ENCODE data around the gene CLDND1. TPM values are rescaled to one million over a fixed set of nuclear protein-coding genes. Genes with fewer than 3 reads are reported as not detected.
A peak's percentile ranks its signal among the peaks of the same experiment; 100 is the strongest.

CLDND1 gene
- total and polyA plus RNA-seq, 10 of the 15 experiments (the other 5 are each of a cell fraction or from before 2014, with no cell fraction given) = 97.8 to 225 (median 152) TPM

DNA sequence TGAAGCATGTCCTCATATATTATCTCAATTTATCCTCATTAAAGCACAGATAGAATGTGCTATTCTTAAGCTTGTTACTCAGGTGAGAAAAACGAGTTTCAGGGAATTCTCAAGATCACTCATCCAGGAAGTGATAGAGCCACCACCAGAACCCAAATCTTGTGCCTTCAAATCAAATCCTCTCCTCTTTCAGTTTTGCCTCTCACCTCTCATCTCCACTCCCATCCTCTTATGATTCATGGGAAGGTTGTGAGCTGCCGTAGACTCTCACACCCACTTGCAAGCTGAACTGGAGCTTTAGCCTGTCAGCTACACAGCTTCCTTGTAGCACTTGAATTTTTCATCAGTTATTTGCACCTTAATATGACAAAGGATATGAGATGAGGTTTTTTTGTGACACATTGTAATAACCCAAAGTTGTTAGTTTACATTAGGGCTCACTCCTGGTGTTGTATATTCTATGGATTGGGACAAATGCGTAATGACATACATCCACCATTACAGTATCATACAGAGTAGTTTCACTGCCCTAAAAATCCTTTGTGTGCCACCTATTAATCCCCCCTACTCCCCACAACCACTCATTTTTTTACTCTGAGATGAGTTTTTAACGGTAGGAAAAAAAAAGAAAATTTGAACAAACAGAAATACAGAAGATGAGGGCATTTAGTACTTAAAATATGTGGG, 34.8 kb upstream of the CLDND1 start (continued):
- no peak for TF ChIP-seq KDM1A (IDR thresholded peaks at IDR 0.05; ENCODE audit: borderline replicate concordance)
- TF ChIP-seq, protein P1, sequence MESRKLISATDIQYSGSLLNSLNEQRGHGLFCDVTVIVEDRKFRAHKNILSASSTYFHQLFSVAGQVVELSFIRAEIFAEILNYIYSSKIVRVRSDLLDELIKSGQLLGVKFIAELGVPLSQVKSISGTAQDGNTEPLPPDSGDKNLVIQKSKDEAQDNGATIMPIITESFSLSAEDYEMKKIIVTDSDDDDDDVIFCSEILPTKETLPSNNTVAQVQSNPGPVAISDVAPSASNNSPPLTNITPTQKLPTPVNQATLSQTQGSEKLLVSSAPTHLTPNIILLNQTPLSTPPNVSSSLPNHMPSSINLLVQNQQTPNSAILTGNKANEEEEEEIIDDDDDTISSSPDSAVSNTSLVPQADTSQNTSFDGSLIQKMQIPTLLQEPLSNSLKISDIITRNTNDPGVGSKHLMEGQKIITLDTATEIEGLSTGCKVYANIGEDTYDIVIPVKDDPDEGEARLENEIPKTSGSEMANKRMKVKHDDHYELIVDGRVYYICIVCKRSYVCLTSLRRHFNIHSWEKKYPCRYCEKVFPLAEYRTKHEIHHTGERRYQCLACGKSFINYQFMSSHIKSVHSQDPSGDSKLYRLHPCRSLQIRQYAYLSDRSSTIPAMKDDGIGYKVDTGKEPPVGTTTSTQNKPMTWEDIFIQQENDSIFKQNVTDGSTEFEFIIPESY (IDR thresholded peaks at IDR 0.05) = no peak
- TF ChIP-seq, protein P2, sequence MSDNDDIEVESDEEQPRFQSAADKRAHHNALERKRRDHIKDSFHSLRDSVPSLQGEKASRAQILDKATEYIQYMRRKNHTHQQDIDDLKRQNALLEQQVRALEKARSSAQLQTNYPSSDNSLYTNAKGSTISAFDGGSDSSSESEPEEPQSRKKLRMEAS (IDR thresholded peaks at IDR 0.05; ENCODE audit: low read depth, low read length) = no peak
- TF ChIP-seq WRNIP1 (IDR thresholded peaks at IDR 0.05; ENCODE audit: borderline replicate concordance, low read depth, low read length) = no peak
- peak; percentile 34; the same call in 1 of the 2 replicates for TF ChIP-seq BMI1 (IDR thresholded peaks at IDR 0.05; ENCODE audit: borderline replicate concordance)
- TF ChIP-seq NFYA (IDR thresholded peaks at IDR 0.05; ENCODE audit: borderline replicate concordance, low read depth, low read length) = no peak
- TF ChIP-seq FOXK2 (IDR thresholded peaks at IDR 0.05) = no peak
- peak; percentile 33; the same call in 1 of the 2 replicates for TF ChIP-seq PAX5 (IDR thresholded peaks at IDR 0.05; ENCODE audit: borderline replicate concordance, low read depth, low read length)
- no peak for TF ChIP-seq RFX5 (IDR thresholded peaks at IDR 0.05; ENCODE audit: low read depth, low read length)
- TF ChIP-seq SUPT20H (IDR thresholded peaks at IDR 0.05; ENCODE audit: borderline replicate concordance, control insufficient read depth, low read depth, low read length) = no peak
- TF ChIP-seq, protein P3, sequence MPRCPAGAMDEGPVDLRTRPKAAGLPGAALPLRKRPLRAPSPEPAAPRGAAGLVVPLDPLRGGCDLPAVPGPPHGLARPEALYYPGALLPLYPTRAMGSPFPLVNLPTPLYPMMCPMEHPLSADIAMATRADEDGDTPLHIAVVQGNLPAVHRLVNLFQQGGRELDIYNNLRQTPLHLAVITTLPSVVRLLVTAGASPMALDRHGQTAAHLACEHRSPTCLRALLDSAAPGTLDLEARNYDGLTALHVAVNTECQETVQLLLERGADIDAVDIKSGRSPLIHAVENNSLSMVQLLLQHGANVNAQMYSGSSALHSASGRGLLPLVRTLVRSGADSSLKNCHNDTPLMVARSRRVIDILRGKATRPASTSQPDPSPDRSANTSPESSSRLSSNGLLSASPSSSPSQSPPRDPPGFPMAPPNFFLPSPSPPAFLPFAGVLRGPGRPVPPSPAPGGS (IDR thresholded peaks at IDR 0.05; ENCODE audit: borderline replicate concordance, insufficient read depth, low read depth, low read length, poor library complexity, severe bottlenecking) = peak; percentile 97
- TF ChIP-seq, protein P4, sequence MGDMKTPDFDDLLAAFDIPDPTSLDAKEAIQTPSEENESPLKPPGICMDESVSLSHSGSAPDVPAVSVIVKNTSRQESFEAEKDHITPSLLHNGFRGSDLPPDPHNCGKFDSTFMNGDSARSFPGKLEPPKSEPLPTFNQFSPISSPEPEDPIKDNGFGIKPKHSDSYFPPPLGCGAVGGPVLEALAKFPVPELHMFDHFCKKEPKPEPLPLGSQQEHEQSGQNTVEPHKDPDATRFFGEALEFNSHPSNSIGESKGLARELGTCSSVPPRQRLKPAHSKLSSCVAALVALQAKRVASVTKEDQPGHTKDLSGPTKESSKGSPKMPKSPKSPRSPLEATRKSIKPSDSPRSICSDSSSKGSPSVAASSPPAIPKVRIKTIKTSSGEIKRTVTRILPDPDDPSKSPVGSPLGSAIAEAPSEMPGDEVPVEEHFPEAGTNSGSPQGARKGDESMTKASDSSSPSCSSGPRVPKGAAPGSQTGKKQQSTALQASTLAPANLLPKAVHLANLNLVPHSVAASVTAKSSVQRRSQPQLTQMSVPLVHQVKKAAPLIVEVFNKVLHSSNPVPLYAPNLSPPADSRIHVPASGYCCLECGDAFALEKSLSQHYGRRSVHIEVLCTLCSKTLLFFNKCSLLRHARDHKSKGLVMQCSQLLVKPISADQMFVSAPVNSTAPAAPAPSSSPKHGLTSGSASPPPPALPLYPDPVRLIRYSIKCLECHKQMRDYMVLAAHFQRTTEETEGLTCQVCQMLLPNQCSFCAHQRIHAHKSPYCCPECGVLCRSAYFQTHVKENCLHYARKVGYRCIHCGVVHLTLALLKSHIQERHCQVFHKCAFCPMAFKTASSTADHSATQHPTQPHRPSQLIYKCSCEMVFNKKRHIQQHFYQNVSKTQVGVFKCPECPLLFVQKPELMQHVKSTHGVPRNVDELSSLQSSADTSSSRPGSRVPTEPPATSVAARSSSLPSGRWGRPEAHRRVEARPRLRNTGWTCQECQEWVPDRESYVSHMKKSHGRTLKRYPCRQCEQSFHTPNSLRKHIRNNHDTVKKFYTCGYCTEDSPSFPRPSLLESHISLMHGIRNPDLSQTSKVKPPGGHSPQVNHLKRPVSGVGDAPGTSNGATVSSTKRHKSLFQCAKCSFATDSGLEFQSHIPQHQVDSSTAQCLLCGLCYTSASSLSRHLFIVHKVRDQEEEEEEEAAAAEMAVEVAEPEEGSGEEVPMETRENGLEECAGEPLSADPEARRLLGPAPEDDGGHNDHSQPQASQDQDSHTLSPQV (IDR thresholded peaks at IDR 0.05) = 0 out of 2 replicates have a peak, but pooled peaks have one; percentile 39
- TF ChIP-seq, protein P5, sequence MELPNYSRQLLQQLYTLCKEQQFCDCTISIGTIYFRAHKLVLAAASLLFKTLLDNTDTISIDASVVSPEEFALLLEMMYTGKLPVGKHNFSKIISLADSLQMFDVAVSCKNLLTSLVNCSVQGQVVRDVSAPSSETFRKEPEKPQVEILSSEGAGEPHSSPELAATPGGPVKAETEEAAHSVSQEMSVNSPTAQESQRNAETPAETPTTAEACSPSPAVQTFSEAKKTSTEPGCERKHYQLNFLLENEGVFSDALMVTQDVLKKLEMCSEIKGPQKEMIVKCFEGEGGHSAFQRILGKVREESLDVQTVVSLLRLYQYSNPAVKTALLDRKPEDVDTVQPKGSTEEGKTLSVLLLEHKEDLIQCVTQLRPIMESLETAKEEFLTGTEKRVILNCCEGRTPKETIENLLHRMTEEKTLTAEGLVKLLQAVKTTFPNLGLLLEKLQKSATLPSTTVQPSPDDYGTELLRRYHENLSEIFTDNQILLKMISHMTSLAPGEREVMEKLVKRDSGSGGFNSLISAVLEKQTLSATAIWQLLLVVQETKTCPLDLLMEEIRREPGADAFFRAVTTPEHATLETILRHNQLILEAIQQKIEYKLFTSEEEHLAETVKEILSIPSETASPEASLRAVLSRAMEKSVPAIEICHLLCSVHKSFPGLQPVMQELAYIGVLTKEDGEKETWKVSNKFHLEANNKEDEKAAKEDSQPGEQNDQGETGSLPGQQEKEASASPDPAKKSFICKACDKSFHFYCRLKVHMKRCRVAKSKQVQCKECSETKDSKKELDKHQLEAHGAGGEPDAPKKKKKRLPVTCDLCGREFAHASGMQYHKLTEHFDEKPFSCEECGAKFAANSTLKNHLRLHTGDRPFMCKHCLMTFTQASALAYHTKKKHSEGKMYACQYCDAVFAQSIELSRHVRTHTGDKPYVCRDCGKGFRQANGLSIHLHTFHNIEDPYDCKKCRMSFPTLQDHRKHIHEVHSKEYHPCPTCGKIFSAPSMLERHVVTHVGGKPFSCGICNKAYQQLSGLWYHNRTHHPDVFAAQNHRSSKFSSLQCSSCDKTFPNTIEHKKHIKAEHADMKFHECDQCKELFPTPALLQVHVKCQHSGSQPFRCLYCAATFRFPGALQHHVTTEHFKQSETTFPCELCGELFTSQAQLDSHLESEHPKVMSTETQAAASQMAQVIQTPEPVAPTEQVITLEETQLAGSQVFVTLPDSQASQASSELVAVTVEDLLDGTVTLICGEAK (IDR thresholded peaks at IDR 0.05; ENCODE audit: borderline replicate concordance) = no peak
- no peak for TF ChIP-seq MYB (IDR thresholded peaks at IDR 0.05; ENCODE audit: borderline replicate concordance, low read depth, low read length)
- TF ChIP-seq TCF12 (IDR thresholded peaks at IDR 0.05; ENCODE audit: low read depth, low read length) = peak; percentile 56; the same call in 1 of the 2 replicates
- no peak for TF ChIP-seq HDAC6 (IDR thresholded peaks at IDR 0.05; ENCODE audit: unreplicated experiment)
- TF ChIP-seq NR2F1 (conservative IDR thresholded peaks at IDR 0.05) = 0 out of 2 replicates have a peak, but pooled peaks have one; percentile 27
